ENCODE data around the gene CCDC141. TPM values are rescaled to one million over a fixed set of nuclear protein-coding genes. Genes with fewer than 3 reads are reported as not detected.
A peak's percentile ranks its signal among the peaks of the same experiment; 100 is the strongest.

Gene CCDC141
- total RNA-seq, 1 donor, result not detected

DNA sequence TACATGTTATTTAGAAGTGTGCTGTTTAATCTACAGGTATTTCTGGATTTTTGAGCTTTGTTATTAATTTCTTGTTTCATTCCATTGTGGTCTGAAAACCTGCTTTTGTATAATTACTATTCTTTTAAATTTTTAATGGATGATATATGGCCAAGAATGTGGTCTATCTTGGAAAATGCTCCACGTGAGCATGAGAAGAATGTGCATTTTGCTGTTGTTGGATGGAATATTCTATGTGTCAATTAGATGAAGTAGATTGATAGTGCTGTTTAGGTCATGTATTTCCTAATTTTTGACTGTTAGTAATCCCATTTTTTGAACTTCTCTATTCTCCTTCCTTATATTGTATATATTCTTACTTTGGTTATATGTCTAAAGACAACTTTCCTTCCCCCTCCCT, 222.8 kb downstream of the CCDC141 start:
- Histone ChIP-seq H3K27ac (ENCODE audit: low read depth, low read length) (no peak overlapping the region), H3K27me3 (ENCODE audit: insufficient read depth, low read length) (no peaks in the 10 kb centered on the region), H3K4me2 (ENCODE audit: insufficient read depth, low read length) (no peak overlapping the region), H4K20me1 (ENCODE audit: insufficient read depth, low read length) (no peaks in the 10 kb centered on the region), H3K79me2 (ENCODE audit: insufficient read depth, low read length) (no peaks in the 10 kb centered on the region), H3K4me1 (ENCODE audit: insufficient read depth, low read length) (peaks cover 16% of the 10 kb centered on the region), H3K36me3 (ENCODE audit: insufficient read depth, low read length) (no peaks in the 10 kb centered on the region), H2AFZ (ENCODE audit: low read length) (peak overlapping the region; percentile 76), H3K4me3 (ENCODE audit: insufficient read depth, low read length) (no peak overlapping the region), H3K9me3 (ENCODE audit: low read depth, low read length) (no peaks in the 10 kb centered on the region)
- TF ChIP-seq, protein P1, sequence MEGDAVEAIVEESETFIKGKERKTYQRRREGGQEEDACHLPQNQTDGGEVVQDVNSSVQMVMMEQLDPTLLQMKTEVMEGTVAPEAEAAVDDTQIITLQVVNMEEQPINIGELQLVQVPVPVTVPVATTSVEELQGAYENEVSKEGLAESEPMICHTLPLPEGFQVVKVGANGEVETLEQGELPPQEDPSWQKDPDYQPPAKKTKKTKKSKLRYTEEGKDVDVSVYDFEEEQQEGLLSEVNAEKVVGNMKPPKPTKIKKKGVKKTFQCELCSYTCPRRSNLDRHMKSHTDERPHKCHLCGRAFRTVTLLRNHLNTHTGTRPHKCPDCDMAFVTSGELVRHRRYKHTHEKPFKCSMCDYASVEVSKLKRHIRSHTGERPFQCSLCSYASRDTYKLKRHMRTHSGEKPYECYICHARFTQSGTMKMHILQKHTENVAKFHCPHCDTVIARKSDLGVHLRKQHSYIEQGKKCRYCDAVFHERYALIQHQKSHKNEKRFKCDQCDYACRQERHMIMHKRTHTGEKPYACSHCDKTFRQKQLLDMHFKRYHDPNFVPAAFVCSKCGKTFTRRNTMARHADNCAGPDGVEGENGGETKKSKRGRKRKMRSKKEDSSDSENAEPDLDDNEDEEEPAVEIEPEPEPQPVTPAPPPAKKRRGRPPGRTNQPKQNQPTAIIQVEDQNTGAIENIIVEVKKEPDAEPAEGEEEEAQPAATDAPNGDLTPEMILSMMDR (IDR thresholded peaks at IDR 0.05; ENCODE audit: extremely low read depth, low read depth, low read length), result no peak
- DNase-seq (ENCODE audit: insufficient read length, low spot score, missing footprints), result no peak

DNA sequence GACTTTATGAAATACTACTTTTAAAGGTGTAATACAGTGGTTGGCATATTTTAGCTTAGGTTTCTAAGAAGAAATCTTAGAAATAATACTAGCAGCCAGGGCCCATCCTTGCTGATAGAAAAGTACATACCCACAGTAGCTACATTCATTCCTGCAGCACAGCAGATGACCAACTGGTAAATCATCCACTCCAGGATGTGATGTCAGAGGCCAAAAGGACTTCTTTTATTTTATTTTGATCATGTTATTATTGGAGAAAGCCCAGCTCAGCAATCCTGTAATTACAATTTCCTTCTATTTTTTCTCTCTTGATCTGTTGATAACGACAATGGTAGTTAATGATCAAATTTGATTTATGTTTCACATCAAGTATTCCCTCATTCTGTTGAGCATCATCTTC, 224.8 kb downstream of the CCDC141 start:
- TF ChIP-seq, protein P1 (IDR thresholded peaks at IDR 0.05; ENCODE audit: extremely low read depth, low read depth, low read length), result no peak
- Histone ChIP-seq H3K9me3 (ENCODE audit: low read depth, low read length) (no peaks in the 10 kb centered on the region), H4K20me1 (ENCODE audit: insufficient read depth, low read length) (no peaks in the 10 kb centered on the region), H3K79me2 (ENCODE audit: insufficient read depth, low read length) (no peaks in the 10 kb centered on the region), H3K4me1 (ENCODE audit: insufficient read depth, low read length) (peaks cover 16% of the 10 kb centered on the region), H3K27me3 (ENCODE audit: insufficient read depth, low read length) (no peaks in the 10 kb centered on the region), H2AFZ (ENCODE audit: low read length) (no peak overlapping the region), H3K4me3 (ENCODE audit: insufficient read depth, low read length) (no peak overlapping the region), H3K36me3 (ENCODE audit: insufficient read depth, low read length) (no peaks in the 10 kb centered on the region), H3K4me2 (ENCODE audit: insufficient read depth, low read length) (no peak overlapping the region), H3K27ac (ENCODE audit: low read depth, low read length) (no peak overlapping the region)
- DNase-seq (ENCODE audit: insufficient read length, low spot score, missing footprints), result peak; percentile 70

DNA sequence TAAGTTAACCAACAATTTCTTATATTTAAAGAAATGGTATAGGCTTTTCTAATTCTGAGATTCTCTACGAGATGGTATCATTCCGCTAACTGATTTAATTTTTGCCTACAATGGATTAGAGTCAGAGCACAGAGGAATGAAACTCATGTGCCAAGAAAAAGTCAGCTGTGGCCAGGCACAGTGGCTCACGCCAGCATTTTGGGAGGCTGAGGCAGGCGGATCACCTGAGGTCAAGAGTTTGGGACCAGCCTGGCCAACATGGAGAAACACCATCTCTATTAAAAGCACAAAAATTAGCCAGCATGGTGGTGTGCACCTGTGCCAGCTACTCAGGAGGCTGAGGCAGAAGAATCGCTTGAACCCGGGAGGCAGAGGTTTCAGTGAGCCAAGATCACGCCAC, 225.8 kb downstream of the CCDC141 start:
- Histone ChIP-seq H3K4me1 (ENCODE audit: insufficient read depth, low read length) (peaks cover 20% of the 10 kb centered on the region), H3K27ac (ENCODE audit: low read depth, low read length) (no peak overlapping the region), H3K36me3 (ENCODE audit: insufficient read depth, low read length) (no peaks in the 10 kb centered on the region), H4K20me1 (ENCODE audit: insufficient read depth, low read length) (no peaks in the 10 kb centered on the region), H2AFZ (ENCODE audit: low read length) (no peak overlapping the region), H3K4me2 (ENCODE audit: insufficient read depth, low read length) (no peak overlapping the region), H3K27me3 (ENCODE audit: insufficient read depth, low read length) (no peaks in the 10 kb centered on the region), H3K79me2 (ENCODE audit: insufficient read depth, low read length) (no peaks in the 10 kb centered on the region), H3K4me3 (ENCODE audit: insufficient read depth, low read length) (no peak overlapping the region), H3K9me3 (ENCODE audit: low read depth, low read length) (no peaks in the 10 kb centered on the region)
- no peak for DNase-seq (ENCODE audit: insufficient read length, low spot score, missing footprints)
- TF ChIP-seq, protein P1 (IDR thresholded peaks at IDR 0.05; ENCODE audit: extremely low read depth, low read depth, low read length), result no peak

DNA sequence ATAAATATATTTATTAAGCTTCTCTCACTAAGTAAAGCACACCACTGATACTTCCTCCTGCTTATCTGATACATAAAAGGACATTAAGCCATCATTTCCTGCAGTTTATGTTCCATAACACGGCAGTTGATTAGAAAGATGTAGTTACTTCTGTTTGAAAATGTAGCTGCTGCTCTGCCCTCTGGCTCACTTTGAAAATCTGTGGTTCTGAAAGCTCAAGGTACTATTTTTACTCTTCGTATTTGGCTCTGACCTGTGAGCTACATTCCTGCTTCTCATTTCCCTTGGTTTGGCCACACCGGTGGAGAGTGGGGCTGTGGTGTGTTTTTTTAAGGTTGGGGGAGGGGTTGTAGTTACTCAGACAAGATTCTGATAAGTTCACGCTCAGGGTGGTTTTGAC, 229.9 kb downstream of the CCDC141 start:
- peak overlapping the region; percentile 67 for H3K4me2 ChIP-seq (ENCODE audit: insufficient read depth, low read length)
- peak overlapping the region; percentile 45 for H3K4me3 ChIP-seq (ENCODE audit: insufficient read depth, low read length)
- peak overlapping the region; percentile 79 for H2AFZ ChIP-seq (ENCODE audit: low read length)

More for the DNA sequence above, 229.9 kb downstream of the CCDC141 start:
- H4K20me1 ChIP-seq (ENCODE audit: insufficient read depth, low read length), result no peaks in the 10 kb centered on the region
- no peaks in the 10 kb centered on the region for H3K36me3 ChIP-seq (ENCODE audit: insufficient read depth, low read length)
- H3K27ac ChIP-seq (ENCODE audit: low read depth, low read length), result no peak overlapping the region
- TF ChIP-seq, protein P1 (IDR thresholded peaks at IDR 0.05; ENCODE audit: extremely low read depth, low read depth, low read length), result no peak
- H3K27me3 ChIP-seq (ENCODE audit: insufficient read depth, low read length), result no peaks in the 10 kb centered on the region
- peaks cover 4% of the 10 kb centered on the region for H3K4me1 ChIP-seq (ENCODE audit: insufficient read depth, low read length)
- no peaks in the 10 kb centered on the region for H3K9me3 ChIP-seq (ENCODE audit: low read depth, low read length)
- no peak for DNase-seq (ENCODE audit: insufficient read length, low spot score, missing footprints)
- no peaks in the 10 kb centered on the region for H3K79me2 ChIP-seq (ENCODE audit: insufficient read depth, low read length)
